C4-2B (cell line): ENCODE data around the gene SLC2A13.

Source experiments
- CTCF ChIP-seq: fragments of 450-650 bp; conservative IDR thresholded peaks from 2 replicates; pipeline ENCODE4 v1.5.1; 2017; ENCODE audit warnings: mild to moderate bottlenecking
- ZFX ChIP-seq: fragments of 450-650 bp; IDR thresholded peaks from 2 replicates; pipeline ENCODE4 v1.6.1; 2017

- no peak for TF ChIP-seq CTCF
- no peak for TF ChIP-seq ZFX
Measured at GRCh38 chr12:39928181-39928899, 177.5 kb downstream of the SLC2A13 start.
